ENCODE results near the gene GNRHR. TPM values are rescaled to one million over a fixed set of nuclear protein-coding genes. Genes with fewer than 3 reads are reported as not detected.
"Not testable (repeated sequence)": the region's sequence is repeated elsewhere in the genome, so short reads cannot be mapped to it uniquely, and the experiment has no call there.

Gene GNRHR
- total RNA-seq, 1 donor from 2014 or later, result not detected

- H3K36me3 Mint-ChIP-seq (ENCODE audit: low read depth, unreplicated experiment), result peaks cover 4% of the 10 kb centered on the region
- no peaks in the 10 kb centered on the region for H3K4me1 Mint-ChIP-seq (ENCODE audit: unreplicated experiment)
- H3K27me3 Mint-ChIP-seq (ENCODE audit: unreplicated experiment), result no peaks in the 10 kb centered on the region
- no peak overlapping the region for H3K27ac Mint-ChIP-seq (ENCODE audit: unreplicated experiment)
- no peak for TF ChIP-seq CTCF (IDR thresholded peaks at IDR 0.05; ENCODE audit: unreplicated experiment)
- H3K4me3 Mint-ChIP-seq (ENCODE audit: unreplicated experiment), result no peak overlapping the region
- H3K9me3 Mint-ChIP-seq (ENCODE audit: unreplicated experiment), result no peaks in the 10 kb centered on the region
- DNase-seq (ENCODE audit: low spot score), result no peak
Measured at GRCh38 chr4:67735325-67735724, 18.9 kb downstream of the GNRHR start.

- not testable (repeated sequence) for H3K36me3 Mint-ChIP-seq (ENCODE audit: low read depth, unreplicated experiment); DNase-seq (ENCODE audit: low spot score); H3K27ac Mint-ChIP-seq (ENCODE audit: unreplicated experiment); H3K9me3 Mint-ChIP-seq (ENCODE audit: unreplicated experiment); H3K4me3 Mint-ChIP-seq (ENCODE audit: unreplicated experiment); H3K4me1 Mint-ChIP-seq (ENCODE audit: unreplicated experiment); H3K27me3 Mint-ChIP-seq (ENCODE audit: unreplicated experiment)
Measured at GRCh38 chr4:67730511-67730910, 23.7 kb downstream of the GNRHR start.

- Mint-ChIP-seq H3K4me3 (ENCODE audit: unreplicated experiment) (no peak overlapping the region), H3K27me3 (ENCODE audit: unreplicated experiment) (peaks cover 1% of the 10 kb centered on the region), H3K9me3 (ENCODE audit: unreplicated experiment) (no peaks in the 10 kb centered on the region), H3K4me1 (ENCODE audit: unreplicated experiment) (peaks cover 8% of the 10 kb centered on the region), H3K36me3 (ENCODE audit: low read depth, unreplicated experiment) (peaks cover 8% of the 10 kb centered on the region), H3K27ac (ENCODE audit: unreplicated experiment) (no peak overlapping the region)
- TF ChIP-seq CTCF (IDR thresholded peaks at IDR 0.05; ENCODE audit: unreplicated experiment), result no peak
- DNase-seq (ENCODE audit: low spot score), result no peak
Measured at GRCh38 chr4:67727124-67727850, 26.9 kb downstream of the GNRHR start.

- Mint-ChIP-seq H3K27me3 (ENCODE audit: unreplicated experiment) (peaks cover 1% of the 10 kb centered on the region), H3K4me3 (ENCODE audit: unreplicated experiment) (no peak overlapping the region), H3K4me1 (ENCODE audit: unreplicated experiment) (peaks cover 8% of the 10 kb centered on the region), H3K27ac (ENCODE audit: unreplicated experiment) (no peak overlapping the region), H3K9me3 (ENCODE audit: unreplicated experiment) (no peaks in the 10 kb centered on the region), H3K36me3 (ENCODE audit: low read depth, unreplicated experiment) (peaks cover 8% of the 10 kb centered on the region)
- TF ChIP-seq CTCF (IDR thresholded peaks at IDR 0.05; ENCODE audit: unreplicated experiment), result no peak
- no peak for DNase-seq (ENCODE audit: low spot score)
Measured at GRCh38 chr4:67725981-67726380, 28.2 kb downstream of the GNRHR start.

GRCh38 chr4:67725132-67725531 lies 29.1 kb downstream of the GNRHR start:
- Mint-ChIP-seq H3K27me3 (ENCODE audit: unreplicated experiment) (peaks cover 1% of the 10 kb centered on the region), H3K4me1 (ENCODE audit: unreplicated experiment) (peaks cover 8% of the 10 kb centered on the region), H3K4me3 (ENCODE audit: unreplicated experiment) (no peak overlapping the region), H3K9me3 (ENCODE audit: unreplicated experiment) (no peaks in the 10 kb centered on the region), H3K27ac (ENCODE audit: unreplicated experiment) (no peak overlapping the region), H3K36me3 (ENCODE audit: low read depth, unreplicated experiment) (peaks cover 8% of the 10 kb centered on the region)
- no peak for TF ChIP-seq CTCF (IDR thresholded peaks at IDR 0.05; ENCODE audit: unreplicated experiment)
- DNase-seq (ENCODE audit: low spot score), result no peak

All from endothelial cell (in vitro differentiated cells).